HEK293T (cell line): Measurements from ENCODE around the gene ENDOD1.
"Not testable (repeated sequence)": the region's sequence is repeated elsewhere in the genome, so short reads cannot be mapped to it uniquely, and the experiment has no call there.

ENCODE experiments used
- CTCF ChIA-PET: fragments of 350-600 bp; formaldehyde crosslinking; extraction: SDS; loops from one replicate; lab custom pipeline; 2021; ENCODE audit warnings: antibody characterized with exemption, inconsistent platforms; lab: Yijun Ruan, JAX
- POLR2A ChIA-PET: fragments of 350-600 bp; formaldehyde crosslinking; extraction: SDS; loops from one replicate; lab custom pipeline; 2020; ENCODE audit warnings: antibody characterized with exemption, inconsistent platforms; lab: Yijun Ruan, JAX
- DNase-seq: peaks from one replicate; pipeline ENCODE4 v3.0.0; 2012; ENCODE audit warnings: mixed read lengths; ENCODE audit errors: extremely low spot score
- ARNT ChIP-seq: fragments of 450-650 bp; IDR thresholded peaks from 2 replicates; pipeline ENCODE4 v1.6.1; 2017; ENCODE audit warnings: mild to moderate bottlenecking
- BHLHE40 ChIP-seq: fragments of 450-650 bp; IDR thresholded peaks from 2 replicates; pipeline ENCODE4 v1.6.1; 2016; ENCODE audit warnings: mild to moderate bottlenecking, moderate library complexity, borderline replicate concordance
- CTBP1 ChIP-seq: fragments of 450-650 bp; IDR thresholded peaks from 2 replicates; pipeline ENCODE4 v1.6.1; 2016; ENCODE audit warnings: borderline replicate concordance
- ELF4 ChIP-seq: fragments of 450-650 bp; IDR thresholded peaks from 2 replicates; pipeline ENCODE4 v1.6.1; 2017; ENCODE audit warnings: antibody characterized with exemption
- FOXA1 ChIP-seq: fragments of 450-650 bp; IDR thresholded peaks from 2 replicates; pipeline ENCODE4 v1.6.1; 2016; ENCODE audit warnings: mild to moderate bottlenecking
- FOXK2 ChIP-seq: fragments of 450-650 bp; IDR thresholded peaks from 2 replicates; pipeline ENCODE4 v1.6.1; 2016; ENCODE audit warnings: mild to moderate bottlenecking
- FOXM1 ChIP-seq: fragments of 450-650 bp; IDR thresholded peaks from 2 replicates; pipeline ENCODE4 v1.6.1; 2017; ENCODE audit warnings: mild to moderate bottlenecking, borderline replicate concordance
- HDGF ChIP-seq: fragments of 450-650 bp; IDR thresholded peaks from 2 replicates; pipeline ENCODE4 v1.6.1; 2017; ENCODE audit warnings: antibody characterized with exemption, borderline replicate concordance
- L3MBTL2 ChIP-seq: fragments of 450-650 bp; conservative IDR thresholded peaks from 2 replicates; pipeline ENCODE4 v1.6.1; 2016; ENCODE audit warnings: mild to moderate bottlenecking
- LEF1 ChIP-seq: fragments of 450-650 bp; IDR thresholded peaks from 2 replicates; pipeline ENCODE4 v1.6.1; 2017; ENCODE audit warnings: mild to moderate bottlenecking, borderline replicate concordance
- NFRKB ChIP-seq: fragments of 450-650 bp; IDR thresholded peaks from 2 replicates; pipeline ENCODE4 v1.6.1; 2016; ENCODE audit warnings: mild to moderate bottlenecking, moderate library complexity
- PKNOX1 ChIP-seq: fragments of 450-650 bp; IDR thresholded peaks from 2 replicates; pipeline ENCODE4 v1.6.1; 2016
- SP1 ChIP-seq: fragments of 450-650 bp; IDR thresholded peaks from 2 replicates; pipeline ENCODE4 v1.6.1; 2017
- SUZ12 ChIP-seq: fragments of 450-650 bp; IDR thresholded peaks from 2 replicates; pipeline ENCODE4 v1.6.1; 2016; ENCODE audit warnings: mild to moderate bottlenecking
- TARDBP ChIP-seq: fragments of 450-650 bp; IDR thresholded peaks from 2 replicates; pipeline ENCODE4 v1.6.1; 2016
- ZNF384 ChIP-seq: fragments of 450-650 bp; IDR thresholded peaks from 2 replicates; pipeline ENCODE4 v1.6.1; 2016

ENDOD1 gene

GRCh38 chr11:95089620-95090542, at the start of gene ENDOD1:
Gene ENDOD1, plus strand, starts transcription at chr11:95089846. Its CDS starts 82 bp downstream, at chr11:95089928.
- ChIA-PET POLR2A (interaction anchor here (0.6 to 3.7 kb wide), 8 partner anchors 9 to 142 kb away, joined by 3 to 36 read pairs (median 6); partner anchors contain the start of genes SESN3 and SRSF8), CTCF (interaction anchor here (0.7 to 3.7 kb wide), 5 partner anchors 17 to 58 kb away, joined by 3 to 27 read pairs (median 3); no protein-coding TSS in a partner anchor)
- TF ChIP-seq L3MBTL2 (0 out of 2 replicates have a peak, but pooled peaks have one; percentile 36), SP1 (no peak)
- peak; percentile 86 for DNase-seq

GRCh38 chr11:95042239-95042638, 47.4 kb upstream of the ENDOD1 start:
- DNase-seq = no peak
- POLR2A ChIA-PET = no interaction called here
- CTCF ChIA-PET = no interaction called here
- no peak for TF ChIP-seq FOXK2
- no peak for TF ChIP-seq TARDBP

- CTCF ChIA-PET = no interaction called here
- POLR2A ChIA-PET = no interaction called here
Observed at GRCh38 chr11:95042906-95043305, 46.7 kb upstream of the ENDOD1 start.

GRCh38 chr11:95044010-95044409, 45.6 kb upstream of the ENDOD1 start:
- TF ChIP-seq SP1 (no peak), HDGF (no peak), BHLHE40 (no peak), ELF4 (no peak), FOXA1 (no peak), SUZ12 (no peak)
- ChIA-PET CTCF (interaction anchor here (0.6 kb wide), 1 partner anchor 45 kb away, joined by 3 read pairs; no protein-coding TSS in a partner anchor), POLR2A (interaction anchor here (0.9 to 2.4 kb wide), 2 partner anchors 23 to 71 kb away, joined by 3 to 10 read pairs; partner anchors contain the start of genes CWC15, KDM4D and SRSF8)
- no peak for DNase-seq

More at GRCh38 chr11:95042906-95043305, 46.7 kb upstream of the ENDOD1 start:
- no peak for TF ChIP-seq HDGF
- TF ChIP-seq CTBP1 = no peak
- no peak for TF ChIP-seq FOXA1
- TF ChIP-seq BHLHE40 = no peak
- no peak for TF ChIP-seq FOXK2
- no peak for TF ChIP-seq PKNOX1
- no peak for TF ChIP-seq FOXM1
- TF ChIP-seq LEF1 = no peak
- TF ChIP-seq SUZ12 = no peak
- DNase-seq = no peak

- DNase-seq = no peak
- ChIA-PET CTCF (interaction anchor here (0.6 kb wide), 1 partner anchor 88 kb away, joined by 3 read pairs; no protein-coding TSS in a partner anchor), POLR2A (interaction anchor here (2.4 kb wide), 1 partner anchor 21 kb away, joined by 10 read pairs; the partner anchor contains the start of gene SRSF8)
- no peak for TF ChIP-seq PKNOX1
- no peak for TF ChIP-seq BHLHE40
- TF ChIP-seq NFRKB = no peak
- no peak for TF ChIP-seq FOXM1
- no peak for TF ChIP-seq ELF4
- no peak for TF ChIP-seq L3MBTL2
- TF ChIP-seq FOXK2 = no peak
- no peak for TF ChIP-seq ARNT
- TF ChIP-seq CTBP1 = no peak
- no peak for TF ChIP-seq HDGF
- TF ChIP-seq ZNF384 = no peak
- TF ChIP-seq TARDBP = no peak
- no peak for TF ChIP-seq SP1
- TF ChIP-seq SUZ12 = no peak
- no peak for TF ChIP-seq LEF1
- TF ChIP-seq FOXA1 = no peak
Observed at GRCh38 chr11:95045812-95046211, 43.8 kb upstream of the ENDOD1 start.

- CTCF ChIA-PET = not testable (repeated sequence)
- POLR2A ChIA-PET = interaction anchor here (1.0 kb wide), 1 partner anchor 17 kb away, joined by 3 read pairs; the partner anchor contains the start of gene SRSF8
Observed at GRCh38 chr11:95049122-95049521, 40.5 kb upstream of the ENDOD1 start, which contains the start of gene KDM4F. Gene KDM4F, plus strand, starts transcription at chr11:95049422.

GRCh38 chr11:95050595-95051202, 38.9 kb upstream of the ENDOD1 start:
- ChIA-PET POLR2A (interaction anchor here (0.9 kb wide), 1 partner anchor 77 kb away, joined by 3 read pairs; the partner anchor contains the start of genes CWC15 and KDM4D), CTCF (no interaction called here)
- TF ChIP-seq HDGF = no peak
- TF ChIP-seq L3MBTL2 = no peak
- TF ChIP-seq PKNOX1 = no peak
- TF ChIP-seq ELF4 = no peak
- TF ChIP-seq ARNT = no peak
- TF ChIP-seq FOXK2 = no peak
- no peak for TF ChIP-seq BHLHE40
- TF ChIP-seq LEF1 = no peak
- no peak for TF ChIP-seq FOXM1
- TF ChIP-seq TARDBP = no peak
- no peak for TF ChIP-seq NFRKB
- TF ChIP-seq SP1 = no peak
- TF ChIP-seq CTBP1 = no peak
- no peak for TF ChIP-seq ZNF384
- TF ChIP-seq SUZ12 = no peak
- no peak for TF ChIP-seq FOXA1
- no peak for DNase-seq

More at GRCh38 chr11:95049122-95049521, 40.5 kb upstream of the ENDOD1 start, which contains the start of gene KDM4F:
- DNase-seq = not testable (repeated sequence)
